PC-3 (cell line): ENCODE data around the gene ESRP2. TPM values are rescaled to one million over a fixed set of nuclear protein-coding genes. Genes with fewer than 3 reads are reported as not detected.

Experiments used
- ATAC-seq: fragments of 200-7000 bp; cut with Tn5 transposase; 2 replicates; pipeline ENCODE4 v1.9.1; 2020; ENCODE audit warnings: mild to moderate bottlenecking, moderate library complexity
- BruUV-seq: library from RNA; stranded (reverse); fragments of 400-500 nt; replicated peaks from 2 replicates; lab custom pipeline; 2021; lab: Mats Ljungman, UMichigan
- CTCF ChIA-PET: fragments of 300-600 bp; sonication (Branson Sonifier 250); formaldehyde crosslinking; loops from one replicate; lab custom pipeline; 2022; ENCODE audit warnings: antibody characterized with exemption; lab: Charles Lee
- POLR2A ChIA-PET: fragments of 300-600 bp; sonication (Branson Sonifier 250); formaldehyde crosslinking; loops from one replicate; lab custom pipeline; 2022; ENCODE audit warnings: antibody characterized with exemption; ENCODE audit not compliant: unreplicated experiment; lab: Charles Lee
- DNase-seq: peaks from one replicate; pipeline ENCODE4 v3.0.0-alpha.2; 2015
- H2AFZ ChIP-seq: fragments of 300-600 bp; sonication (generic); 2 replicates; pipeline ENCODE4 v1.6.0; 2016; ENCODE audit warnings: antibody characterized with exemption, low read length
- H3F3A ChIP-seq: fragments of 300-600 bp; sonication (generic); one replicate; pipeline ENCODE4 v1.6.0; 2017; ENCODE audit warnings: antibody characterized with exemption, low read length, control low read depth, mild to moderate bottlenecking; ENCODE audit not compliant: unreplicated experiment
- H3K27ac ChIP-seq: fragments of 300-600 bp; sonication (generic); 2 replicates; pipeline ENCODE4 v1.5.1; 2016; ENCODE audit warnings: mild to moderate bottlenecking, low read length
- H3K27me3 ChIP-seq: fragments of 300-600 bp; sonication (generic); 2 replicates; pipeline ENCODE4 v1.6.1; 2016; ENCODE audit warnings: low read length, mixed read lengths
- H3K36me3 ChIP-seq: fragments of 300-600 bp; sonication (generic); 2 replicates; pipeline ENCODE4 v1.6.1; 2016; ENCODE audit warnings: low read depth, mixed run types, low read length, mixed read lengths
- H3K4me1 ChIP-seq: fragments of 300-600 bp; sonication (generic); 2 replicates; pipeline ENCODE4 v1.5.1; 2016; ENCODE audit warnings: low read length; ENCODE audit not compliant: insufficient read depth
- H3K4me2 ChIP-seq: fragments of 300-600 bp; sonication (generic); 2 replicates; pipeline ENCODE4 v1.6.0; 2016; ENCODE audit warnings: low read length
- H3K4me3 ChIP-seq: fragments of 300-600 bp; sonication (generic); 2 replicates; pipeline ENCODE4 v1.5.1; 2016; ENCODE audit warnings: mild to moderate bottlenecking, low read length, mixed read lengths
- H3K79me2 ChIP-seq: fragments of 300-600 bp; sonication (generic); 2 replicates; pipeline ENCODE4 v1.6.1; 2017; ENCODE audit warnings: low read length, mixed read lengths
- H3K9ac ChIP-seq: fragments of 300-600 bp; sonication (generic); 2 replicates; pipeline ENCODE4 v1.6.0; 2016; ENCODE audit warnings: mild to moderate bottlenecking, low read length
- H3K9me2 ChIP-seq: fragments of 300-600 bp; sonication (generic); replicated peaks from 2 replicates; pipeline ENCODE4 v1.6.1; 2016; ENCODE audit warnings: mixed run types, low read length, mixed read lengths
- H3K9me3 ChIP-seq: fragments of 300-600 bp; sonication (generic); 2 replicates; pipeline ENCODE4 v1.6.1; 2016; ENCODE audit warnings: low read length, mixed read lengths
- H4K20me1 ChIP-seq: fragments of 300-600 bp; sonication (generic); 2 replicates; pipeline ENCODE4 v1.6.1; 2016; ENCODE audit warnings: low read length, mixed read lengths
- EZH2 ChIP-seq: fragments of 300-600 bp; sonication (generic); IDR thresholded peaks from one replicate; pipeline ENCODE4 v1.6.1; 2017; ENCODE audit warnings: antibody characterized with exemption, mild to moderate bottlenecking, low read length; ENCODE audit not compliant: unreplicated experiment
- EZH2phosphoT487 ChIP-seq: fragments of 300-600 bp; sonication (generic); IDR thresholded peaks from 2 replicates; pipeline ENCODE4 v1.6.1; 2018; ENCODE audit warnings: mild to moderate bottlenecking, antibody characterized with exemption, low read length, borderline replicate concordance
- intact Hi-C: fragments of 100-400 bp; cut with micrococcal nuclease; formaldehyde crosslinking; loops from 2 replicates; pipeline ENCODE4 v1.9.0; 2023
- total RNA-seq: library from RNA; depleted of rRNA; stranded (reverse); fragments of >200 nt; gene quantifications from 2 replicates; pipeline ENCODE4 v1.2.3, GENCODE V29; 2014
- TF ChIP-seq, protein P1 (sequence below): fragments of 300-600 bp; sonication (generic); conservative IDR thresholded peaks from 2 replicates; pipeline ENCODE4 v1.5.1; 2017; ENCODE audit warnings: antibody characterized with exemption, low read depth, mild to moderate bottlenecking, low read length

The ESRP2 gene
- total RNA-seq, 1 experiment from 2014 or later: 46.9 TPM

DNA sequence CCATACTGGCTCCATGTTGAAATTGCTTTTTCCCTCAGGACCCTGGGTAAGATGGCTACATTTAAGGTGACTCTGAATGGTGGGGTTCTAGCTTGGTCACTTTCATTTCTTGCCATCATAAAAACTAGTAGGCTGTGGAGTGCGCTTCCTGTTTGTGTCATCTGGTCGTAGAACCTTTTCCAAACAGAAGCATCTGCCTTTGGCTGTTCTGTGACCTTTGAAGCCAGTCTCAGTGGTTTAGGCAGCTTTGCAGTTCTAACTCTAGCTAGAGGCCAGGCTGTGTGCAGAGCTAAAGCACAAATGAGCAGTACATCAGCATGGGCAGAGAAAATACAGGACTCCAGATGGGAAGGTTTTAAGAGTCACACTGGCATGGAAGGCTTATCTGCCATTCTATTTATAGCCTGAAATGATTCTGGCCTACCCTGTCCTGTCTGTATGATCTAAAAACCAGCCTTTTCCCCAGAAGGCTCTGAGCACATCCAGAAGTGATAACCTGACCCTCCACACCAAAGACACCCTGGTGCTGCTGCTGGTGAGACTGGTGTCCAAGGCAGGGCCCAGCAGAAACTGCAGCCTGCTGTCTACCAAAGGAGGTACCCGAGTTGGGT is 8.6 kb downstream of the ESRP2 start:
- Histone ChIP-seq H3K9ac (no peak overlapping the region), H3K9me2 (no peaks in the 10 kb centered on the region), H3K9me3 (no peaks in the 10 kb centered on the region), H3K4me3 (no peak overlapping the region), H3K4me1 (no peaks in the 10 kb centered on the region), H3K27ac (no peak overlapping the region), H3K79me2 (peaks cover 13% of the 10 kb centered on the region; the same call in 1 of the 2 replicates), H3K27me3 (no peaks in the 10 kb centered on the region), H3F3A (no peaks in the 10 kb centered on the region), H3K4me2 (no peak overlapping the region), H4K20me1 (peaks cover 14% of the 10 kb centered on the region; the same call in 1 of the 2 replicates), H3K36me3 (peaks cover 21% of the 10 kb centered on the region), H2AFZ (no peak overlapping the region)
- intact Hi-C loops: no loop called here
- POLR2A ChIA-PET: no interaction called here
- no TSS peak for BruUV-seq
- CTCF ChIA-PET: interaction anchor here (1.0 kb wide), 1 partner anchor 245 kb away, joined by 3 read pairs; no protein-coding TSS in a partner anchor
- DNase-seq (no peak), ATAC-seq (no peak)
- no peak for TF ChIP-seq EZH2
- TF ChIP-seq, protein P1, sequence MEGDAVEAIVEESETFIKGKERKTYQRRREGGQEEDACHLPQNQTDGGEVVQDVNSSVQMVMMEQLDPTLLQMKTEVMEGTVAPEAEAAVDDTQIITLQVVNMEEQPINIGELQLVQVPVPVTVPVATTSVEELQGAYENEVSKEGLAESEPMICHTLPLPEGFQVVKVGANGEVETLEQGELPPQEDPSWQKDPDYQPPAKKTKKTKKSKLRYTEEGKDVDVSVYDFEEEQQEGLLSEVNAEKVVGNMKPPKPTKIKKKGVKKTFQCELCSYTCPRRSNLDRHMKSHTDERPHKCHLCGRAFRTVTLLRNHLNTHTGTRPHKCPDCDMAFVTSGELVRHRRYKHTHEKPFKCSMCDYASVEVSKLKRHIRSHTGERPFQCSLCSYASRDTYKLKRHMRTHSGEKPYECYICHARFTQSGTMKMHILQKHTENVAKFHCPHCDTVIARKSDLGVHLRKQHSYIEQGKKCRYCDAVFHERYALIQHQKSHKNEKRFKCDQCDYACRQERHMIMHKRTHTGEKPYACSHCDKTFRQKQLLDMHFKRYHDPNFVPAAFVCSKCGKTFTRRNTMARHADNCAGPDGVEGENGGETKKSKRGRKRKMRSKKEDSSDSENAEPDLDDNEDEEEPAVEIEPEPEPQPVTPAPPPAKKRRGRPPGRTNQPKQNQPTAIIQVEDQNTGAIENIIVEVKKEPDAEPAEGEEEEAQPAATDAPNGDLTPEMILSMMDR: no peak
- TF ChIP-seq EZH2phosphoT487: no peak

DNA sequence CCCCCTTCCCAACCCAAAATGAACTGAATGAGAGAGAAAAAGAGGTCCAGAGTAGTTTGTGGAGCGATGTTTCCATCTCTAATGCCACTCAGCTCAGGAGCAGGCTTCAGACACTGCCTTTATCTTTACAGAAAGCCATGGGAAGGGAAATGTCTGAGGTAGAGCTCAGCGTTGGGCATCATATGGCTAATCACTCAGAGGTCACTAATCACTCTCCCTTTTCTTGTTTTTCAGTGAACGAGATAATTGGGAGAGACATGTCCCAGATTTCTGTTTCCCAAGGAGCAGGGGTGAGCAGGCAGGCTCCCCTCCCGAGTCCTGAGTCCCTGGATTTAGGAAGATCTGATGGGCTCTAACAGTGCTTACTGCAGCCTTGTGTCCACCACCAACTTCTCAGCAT is 9.8 kb downstream of the ESRP2 start:
- DNase-seq: no peak
- Histone ChIP-seq H3K36me3 (peaks cover 17% of the 10 kb centered on the region), H3K9me2 (no peaks in the 10 kb centered on the region), H3K4me1 (no peaks in the 10 kb centered on the region), H3K27ac (no peak overlapping the region), H3K9ac (no peak overlapping the region), H3K27me3 (no peaks in the 10 kb centered on the region), H4K20me1 (peaks cover 14% of the 10 kb centered on the region; the same call in 1 of the 2 replicates), H3K4me3 (no peak overlapping the region), H3K9me3 (no peaks in the 10 kb centered on the region), H3K4me2 (no peak overlapping the region), H3K79me2 (0 out of 2 replicates have a peak, but pooled peaks cover 7% of the 10 kb centered on the region), H2AFZ (no peak overlapping the region), H3F3A (no peaks in the 10 kb centered on the region)
- no peak for TF ChIP-seq EZH2phosphoT487
- TF ChIP-seq, protein P1: no peak
- no peak for TF ChIP-seq EZH2
- intact Hi-C loops: no loop called here
- BruUV-seq: no TSS peak
- ChIA-PET CTCF (no interaction called here), POLR2A (no interaction called here)
- ATAC-seq: no peak

DNA sequence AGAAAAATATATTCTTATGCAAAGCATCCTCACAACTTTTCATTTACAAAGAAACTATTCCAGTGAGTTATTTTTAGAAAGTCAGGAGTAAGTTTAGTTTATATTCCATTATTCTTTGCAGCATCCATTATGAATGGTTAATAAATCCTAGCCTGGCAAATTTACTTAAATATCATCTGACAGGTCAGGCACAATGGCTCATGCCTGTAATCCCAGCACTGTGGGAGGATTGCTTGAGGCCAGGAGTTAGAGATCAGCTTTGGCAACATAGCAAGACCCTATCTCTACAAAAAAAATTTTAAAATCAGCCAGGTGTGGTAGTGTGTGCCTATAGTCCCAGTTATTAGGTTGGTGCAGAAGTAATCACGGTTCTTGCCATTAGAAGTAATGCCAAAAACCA is 12.9 kb downstream of the ESRP2 start:
- CTCF ChIA-PET: no interaction called here
- H3K36me3 ChIP-seq: no peaks in the 10 kb centered on the region
- BruUV-seq: no TSS peak
- DNase-seq: no peak
- intact Hi-C loops: no loop called here
- H3K4me2 ChIP-seq: no peak overlapping the region
- no peak overlapping the region for H2AFZ ChIP-seq
- no peak overlapping the region for H3K4me3 ChIP-seq
- ATAC-seq: no peak
- no peaks in the 10 kb centered on the region for H3F3A ChIP-seq
- H3K9me2 ChIP-seq: no peaks in the 10 kb centered on the region
- no peaks in the 10 kb centered on the region for H3K27me3 ChIP-seq
- TF ChIP-seq, protein P1: no peak
- no peak overlapping the region for H3K27ac ChIP-seq
- POLR2A ChIA-PET: no interaction called here
- H3K9me3 ChIP-seq: no peaks in the 10 kb centered on the region
- no peaks in the 10 kb centered on the region for H3K79me2 ChIP-seq
- no peak overlapping the region for H3K9ac ChIP-seq
- H3K4me1 ChIP-seq: no peaks in the 10 kb centered on the region
- no peaks in the 10 kb centered on the region for H4K20me1 ChIP-seq
